ENCODE data around the gene GPR3. TPM values are rescaled to one million over a fixed set of nuclear protein-coding genes. Genes with fewer than 3 reads are reported as not detected.

Gene GPR3
- total RNA-seq, 1 experiment from 2014 or later, result 4.4 TPM

- H3K4me3 Mint-ChIP-seq, result peak overlapping the region; percentile 70 to 84
- no peak overlapping the region for H3K14ac ChIP-seq (ENCODE audit: insufficient read depth, low read length)
These were observed 40.8 kb upstream of the GPR3 start for GRCh38 chr1:27351541-27352107.

More at GRCh38 chr1:27351541-27352107, 40.8 kb upstream of the GPR3 start:
- H4K5ac ChIP-seq (ENCODE audit: insufficient read length, low read depth, low read length), result no peak overlapping the region
- H2AK5ac ChIP-seq (ENCODE audit: insufficient read length, low read length), result no peak overlapping the region
- H3K23me2 ChIP-seq (ENCODE audit: insufficient read length, low read depth, low read length, poor library complexity, severe bottlenecking), result peaks cover 21% of the 10 kb centered on the region
- peaks cover 23% of the 10 kb centered on the region for H3K27me3 Mint-ChIP-seq (ENCODE audit: low read depth)
- H3T11ph ChIP-seq (ENCODE audit: low read length), result no peak overlapping the region
- no CpG with 5 or more reads among the region's 8 CpGs for WGBS (ENCODE audit: extremely low coverage, insufficient read length, low lambda C conversion rate)
- peak overlapping the region; percentile 4 for H3K9ac ChIP-seq (ENCODE audit: extremely low read depth, insufficient read length, low read length)
- no peak for TF ChIP-seq CTCF (conservative IDR thresholded peaks at IDR 0.05)
- H3K9me3 ChIP-seq (ENCODE audit: control insufficient read depth, low read depth, low read length), result no peaks in the 10 kb centered on the region
- H3K27me3 ChIP-seq (ENCODE audit: insufficient read depth, low read length), result no peaks in the 10 kb centered on the region
- H3K79me2 ChIP-seq (ENCODE audit: insufficient read depth, low read length), result no peaks in the 10 kb centered on the region; the same call in 1 of the 2 replicates
- no peak overlapping the region for H4K8ac ChIP-seq (replicated peaks; ENCODE audit: insufficient read length, low read depth, low read length)
- H2BK20ac ChIP-seq (ENCODE audit: low read depth, low read length, poor library complexity, severe bottlenecking), result no peak overlapping the region
- H3K4me1 Mint-ChIP-seq, result peaks cover 14 to 20% of the 10 kb centered on the region in 2 experiments
- H3K4me1 ChIP-seq (ENCODE audit: insufficient read depth, low read length), result no peaks in the 10 kb centered on the region
- no peaks in the 10 kb centered on the region for H3K9me3 Mint-ChIP-seq
- H4K20me1 ChIP-seq (ENCODE audit: control insufficient read depth, insufficient read depth, insufficient read length), result peaks cover 4% of the 10 kb centered on the region
- H3K36me3 Mint-ChIP-seq (ENCODE audit: insufficient read depth in 1 of 3, low read depth in 3 of 3), result peaks cover 4 to 13% (median 8%) of the 10 kb centered on the region in 3 experiments; a peak in 4 of 7 replicates
- no peak for DNase-seq
- no peak overlapping the region for H3K56ac ChIP-seq (ENCODE audit: insufficient read length, low read depth, low read length)
- H3K27ac ChIP-seq (ENCODE audit: insufficient read length, low read depth, low read length), result no peak overlapping the region
- H2BK12ac ChIP-seq (ENCODE audit: insufficient read length, low read depth, low read length), result no peak overlapping the region
- no peak overlapping the region for H2BK5ac ChIP-seq (ENCODE audit: insufficient read length, low read length)
- H3K79me1 ChIP-seq (ENCODE audit: insufficient read depth, low read depth, low read length, poor library complexity, severe bottlenecking), result no peaks in the 10 kb centered on the region
- H2AFZ ChIP-seq (ENCODE audit: low read length), result no peak overlapping the region
- no peak overlapping the region for H2BK15ac ChIP-seq (ENCODE audit: low read depth, low read length)
- H3K4ac ChIP-seq (ENCODE audit: low read depth, low read length), result no peak overlapping the region
- H3K27ac Mint-ChIP-seq, result 0 out of 7 replicates have a peak overlapping the region, but pooled peaks of 1 of the 3 experiments have one; percentile 74
- no peak overlapping the region for H2BK120ac ChIP-seq (ENCODE audit: low read depth, low read length, poor library complexity, severe bottlenecking)
- no peak overlapping the region for H3K18ac ChIP-seq (ENCODE audit: insufficient read length, low read depth, low read length)
- no peak overlapping the region for H4K91ac ChIP-seq (ENCODE audit: insufficient read length, low read depth, low read length)
- H3K23ac ChIP-seq (ENCODE audit: insufficient read length, low read depth, low read length), result no peak overlapping the region
- H3K4me2 ChIP-seq (ENCODE audit: insufficient read depth, insufficient read length, low read length), result peak overlapping the region; percentile 71

Data from H9 (cell line).